Esophagus squamous epithelium (tissue), 4 donors: Measurements from ENCODE around the gene SDK2.

Experiments
- CTCF ChIP-seq, 6 experiments: fragments of 450-650 bp in 4 of 6; fragments of 200-600 bp in 2 of 6; sonication (generic) in 2 of 6; IDR thresholded peaks; one replicate each; pipeline ENCODE4 v1.5.1; 2016 to 2019; ENCODE audit warnings: antibody characterized with exemption in 6 of 6, mild to moderate bottlenecking in 4 of 6, moderate library complexity in 4 of 6
- POLR2A ChIP-seq, 4 donors: fragments of 450-650 bp; IDR thresholded peaks; one replicate each; pipeline ENCODE4 v1.6.1; 2017; ENCODE audit warnings: antibody characterized with exemption in 4 of 4, mild to moderate bottlenecking in 4 of 4, moderate library complexity in 3 of 4

DNA sequence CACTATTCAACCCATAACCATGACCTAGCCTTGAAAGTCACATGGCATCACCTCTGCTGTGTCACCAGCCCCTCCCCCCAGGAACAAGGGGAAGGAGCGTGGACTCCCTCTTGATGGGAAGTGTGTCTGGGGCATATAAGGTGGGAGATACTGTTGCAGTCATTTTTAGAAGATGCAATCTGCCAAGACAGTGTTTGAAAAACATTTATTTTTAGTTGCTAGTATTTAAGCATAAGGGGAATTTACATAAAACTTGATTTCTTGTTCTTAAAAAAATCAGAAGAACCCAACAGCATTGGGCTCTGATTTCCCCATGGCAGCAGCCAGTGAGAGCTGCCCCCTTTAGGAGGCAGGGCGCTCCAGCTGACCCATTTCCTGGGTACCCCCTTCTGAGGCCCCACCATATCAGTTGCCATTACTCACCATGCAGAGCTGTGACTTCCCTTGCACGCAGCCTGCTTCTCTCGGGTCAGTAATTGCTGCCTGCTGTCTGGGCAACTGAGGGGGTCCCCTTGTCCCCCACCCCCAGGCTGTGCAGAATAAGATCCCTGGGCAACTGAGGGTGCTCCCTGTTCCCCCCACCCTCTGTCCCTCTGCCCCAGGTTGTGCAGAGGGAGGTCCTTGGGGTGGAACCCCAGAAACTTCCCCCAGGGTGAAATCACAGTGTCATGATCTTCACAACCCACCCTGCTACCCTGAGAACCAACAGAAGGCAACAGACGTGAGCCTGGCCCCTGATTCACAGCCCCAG lies 320.7 kb downstream of the SDK2 start:
- TF ChIP-seq CTCF (IDR thresholded peaks at IDR 0.05) (no peak), POLR2A (IDR thresholded peaks at IDR 0.05) (no peak)
